Activated T-cell treated with anti-CD3 and anti-CD28 coated beads, Interleukin-2, amount 50 U/mL, for 24 hours (primary cell): Measurements from ENCODE around the gene DKK2.

Source experiments
- DNase-seq: peaks from one replicate; pipeline ENCODE4 v3.0.0-alpha.2; 2020
- H3K27ac Mint-ChIP-seq: 2 replicates; pipeline ENCODE4 v1.8.0; 2020; ENCODE audit warnings: mild to moderate bottlenecking, mixed read lengths
- H3K27me3 Mint-ChIP-seq: 2 replicates; pipeline ENCODE4 v1.8.0; 2020; ENCODE audit warnings: mixed read lengths
- H3K36me3 Mint-ChIP-seq: 2 replicates; pipeline ENCODE4 v1.8.0; 2020; ENCODE audit warnings: low read depth, mixed read lengths
- H3K4me1 Mint-ChIP-seq: 2 replicates; pipeline ENCODE4 v1.8.0; 2020; ENCODE audit warnings: low read depth, mixed read lengths
- H3K4me3 Mint-ChIP-seq: 2 replicates; pipeline ENCODE4 v1.8.0; 2020; ENCODE audit warnings: mild to moderate bottlenecking, moderate library complexity, mixed read lengths
- H3K9me3 Mint-ChIP-seq: 2 replicates; pipeline ENCODE4 v1.8.0; 2020; ENCODE audit warnings: mixed read lengths

DKK2 gene

DNA sequence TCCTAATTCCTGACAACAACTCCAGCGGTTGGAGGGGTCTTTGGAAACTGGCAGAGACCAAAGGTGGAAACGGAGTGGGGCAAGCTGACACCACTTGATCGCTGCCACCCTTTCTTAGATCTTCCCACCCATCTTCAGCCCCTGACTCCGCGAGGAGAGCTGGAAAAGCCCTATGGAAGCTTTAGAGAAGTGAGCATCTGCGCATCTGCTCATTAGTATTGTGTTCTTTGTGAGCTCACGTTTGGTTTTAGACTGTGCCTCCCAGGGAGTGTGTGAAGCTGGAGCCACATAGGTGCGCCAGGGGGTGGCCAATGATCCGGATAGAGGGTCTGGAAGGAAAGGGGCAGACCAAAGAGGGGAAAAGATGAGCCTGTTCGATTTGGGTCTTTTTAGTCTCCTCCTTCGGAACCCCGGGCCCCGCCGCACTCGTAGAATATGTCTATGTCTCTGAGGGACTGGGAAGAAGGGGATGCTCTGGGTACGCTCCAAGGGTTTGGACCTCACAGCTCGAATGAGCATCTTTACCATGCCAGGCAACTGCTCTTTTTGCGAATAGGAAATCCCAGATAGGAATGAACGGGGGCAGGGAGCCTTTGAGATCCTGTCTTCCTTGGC, 578 bp upstream of the DKK2 start:
- peaks cover 62% of the 10 kb centered on the region for H3K27me3 Mint-ChIP-seq
- H3K9me3 Mint-ChIP-seq, result no peaks in the 10 kb centered on the region
- peak overlapping the region; percentile 70 for H3K4me3 Mint-ChIP-seq
- peaks cover 26% of the 10 kb centered on the region for H3K4me1 Mint-ChIP-seq
- no peak overlapping the region for H3K27ac Mint-ChIP-seq
- peaks cover 2% of the 10 kb centered on the region for H3K36me3 Mint-ChIP-seq
- no peak for DNase-seq

DNA sequence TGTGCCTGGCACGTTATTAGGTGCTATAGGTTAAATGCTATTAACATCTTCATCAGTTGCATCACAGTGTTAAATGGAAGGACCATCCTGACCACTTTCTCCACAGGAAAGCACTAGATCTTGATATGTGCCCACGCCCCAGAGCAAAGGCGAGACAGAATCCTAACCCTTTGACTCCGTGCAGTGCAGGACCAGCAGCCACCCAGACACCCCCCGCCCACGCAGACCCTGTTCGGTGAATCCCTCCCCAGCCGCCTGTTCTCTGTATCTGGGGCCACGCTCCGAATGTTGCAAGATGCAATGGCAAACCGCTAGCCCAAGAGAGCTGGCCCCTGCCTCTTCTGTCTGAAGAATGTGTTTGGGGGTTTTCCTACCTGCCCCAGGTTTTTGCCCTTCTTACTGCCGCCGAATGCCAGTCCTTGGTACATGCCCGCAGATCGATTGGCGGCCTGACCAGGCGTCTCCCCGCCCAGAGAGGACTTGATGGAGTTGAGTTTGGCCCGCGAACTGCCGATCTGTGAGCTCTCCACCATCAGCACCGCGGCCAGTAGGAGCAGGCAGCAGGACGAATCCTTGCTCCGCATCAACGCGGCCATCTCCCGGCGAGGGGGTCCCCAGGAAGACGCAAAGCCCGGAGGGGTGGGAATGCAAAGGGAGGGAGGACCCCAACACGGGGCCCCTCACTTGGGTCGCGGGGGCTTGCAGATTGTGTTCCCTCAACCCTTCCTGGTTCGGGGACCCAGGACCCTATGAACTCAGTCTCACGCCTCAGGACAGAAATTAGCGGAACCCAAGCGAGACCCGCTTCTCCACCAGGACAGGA, 906 bp downstream of the DKK2 start:
- Mint-ChIP-seq H3K27ac (no peak overlapping the region), H3K4me1 (peaks cover 26% of the 10 kb centered on the region), H3K36me3 (peaks cover 2% of the 10 kb centered on the region), H3K4me3 (peak overlapping the region; percentile 70), H3K27me3 (peaks cover 65% of the 10 kb centered on the region), H3K9me3 (no peaks in the 10 kb centered on the region)
- DNase-seq, result peak; percentile 31

DNA sequence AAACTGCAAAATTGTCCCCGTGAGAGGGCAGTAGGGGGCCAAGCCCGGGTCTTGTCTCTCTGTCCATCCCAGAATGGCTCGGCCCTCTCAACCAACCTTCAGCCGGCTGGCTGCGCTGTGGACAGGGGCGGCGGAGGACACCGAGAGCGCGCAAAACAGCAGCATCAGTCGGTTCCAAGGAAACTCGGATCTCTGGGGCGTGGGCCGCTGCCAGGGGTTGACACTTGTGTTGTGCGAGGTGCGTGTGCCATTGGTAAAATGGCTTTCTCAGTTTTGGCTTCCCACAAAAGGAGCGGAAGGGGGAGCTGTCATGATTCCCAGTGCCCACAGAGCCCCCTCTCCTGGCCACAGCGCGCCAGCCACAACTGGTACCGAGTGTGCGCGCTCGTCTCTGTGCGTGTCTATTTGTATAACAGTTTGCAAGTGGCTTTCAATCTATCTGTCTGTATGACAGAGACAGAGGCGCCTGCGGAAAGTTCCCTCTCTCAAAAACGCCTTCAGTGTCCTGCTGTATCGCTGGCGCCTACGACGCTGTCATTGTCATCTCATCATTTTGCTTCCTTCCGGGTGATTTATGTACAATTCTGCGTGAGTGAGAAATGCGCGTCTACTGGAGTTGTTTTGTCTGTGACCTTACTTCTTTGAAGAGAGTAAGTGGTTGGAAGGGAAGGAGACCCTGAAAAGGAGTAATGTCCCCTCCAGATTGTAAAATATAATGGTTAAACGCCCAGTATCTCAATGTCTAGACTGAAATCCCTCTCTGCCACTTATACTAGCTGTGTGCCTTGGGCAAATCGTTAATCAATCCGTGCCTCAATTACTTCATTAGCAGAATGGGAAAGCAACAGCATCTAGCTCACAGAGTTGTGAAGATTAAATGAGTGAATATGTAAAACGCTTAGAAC, 1.8 kb downstream of the DKK2 start:
- DNase-seq, result no peak
- Mint-ChIP-seq H3K27me3 (peaks cover 64% of the 10 kb centered on the region), H3K4me1 (peaks cover 26% of the 10 kb centered on the region), H3K9me3 (no peaks in the 10 kb centered on the region), H3K27ac (no peak overlapping the region), H3K4me3 (peak overlapping the region; percentile 0), H3K36me3 (peaks cover 2% of the 10 kb centered on the region)

DNA sequence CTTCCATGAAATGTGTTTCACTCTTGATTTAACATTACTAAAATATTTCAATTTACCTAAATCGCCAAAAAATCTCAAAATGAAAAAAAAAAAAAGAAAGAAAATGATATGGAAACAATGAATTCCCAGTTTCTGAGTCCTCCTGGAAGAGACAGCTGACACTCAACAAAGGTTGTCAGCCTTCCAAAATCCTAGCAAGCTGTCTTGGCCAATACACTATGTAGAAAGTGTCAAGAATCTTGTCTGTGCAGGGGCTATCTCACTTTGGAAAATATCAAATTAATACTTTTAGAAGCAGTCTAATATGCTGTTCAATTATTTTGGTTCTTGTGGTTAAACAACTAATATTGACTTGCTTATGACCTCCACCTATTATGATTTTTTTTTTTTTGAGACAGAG, 8.7 kb downstream of the DKK2 start:
- Mint-ChIP-seq H3K4me3 (no peak overlapping the region), H3K27me3 (peaks cover 4% of the 10 kb centered on the region), H3K4me1 (no peaks in the 10 kb centered on the region), H3K36me3 (no peaks in the 10 kb centered on the region), H3K9me3 (no peaks in the 10 kb centered on the region), H3K27ac (no peak overlapping the region)
- no peak for DNase-seq

DNA sequence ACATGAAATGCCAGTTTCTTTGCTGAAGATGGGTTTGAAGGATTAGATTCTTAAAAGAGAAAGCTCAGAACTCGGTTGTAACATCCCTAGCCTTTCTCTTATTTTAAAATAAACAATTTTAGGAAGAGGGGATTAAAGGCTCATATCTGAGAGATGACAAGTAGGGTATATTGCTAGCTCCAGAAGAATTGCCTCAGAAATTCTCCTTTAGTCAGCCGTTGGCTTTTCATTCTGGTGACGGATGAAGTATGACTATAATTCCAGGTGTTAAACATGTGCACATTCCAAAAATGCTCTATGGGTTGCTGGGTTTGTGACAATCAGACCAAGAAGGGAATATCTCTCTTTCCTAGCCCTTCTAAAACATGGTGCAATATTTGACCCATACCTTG, 17.8 kb downstream of the DKK2 start:
- no peaks in the 10 kb centered on the region for H3K36me3 Mint-ChIP-seq
- H3K4me1 Mint-ChIP-seq, result no peaks in the 10 kb centered on the region
- H3K4me3 Mint-ChIP-seq, result no peak overlapping the region
- peaks cover 2% of the 10 kb centered on the region for H3K27me3 Mint-ChIP-seq
- H3K27ac Mint-ChIP-seq, result no peak overlapping the region
- DNase-seq, result no peak
- H3K9me3 Mint-ChIP-seq, result no peaks in the 10 kb centered on the region

DNA sequence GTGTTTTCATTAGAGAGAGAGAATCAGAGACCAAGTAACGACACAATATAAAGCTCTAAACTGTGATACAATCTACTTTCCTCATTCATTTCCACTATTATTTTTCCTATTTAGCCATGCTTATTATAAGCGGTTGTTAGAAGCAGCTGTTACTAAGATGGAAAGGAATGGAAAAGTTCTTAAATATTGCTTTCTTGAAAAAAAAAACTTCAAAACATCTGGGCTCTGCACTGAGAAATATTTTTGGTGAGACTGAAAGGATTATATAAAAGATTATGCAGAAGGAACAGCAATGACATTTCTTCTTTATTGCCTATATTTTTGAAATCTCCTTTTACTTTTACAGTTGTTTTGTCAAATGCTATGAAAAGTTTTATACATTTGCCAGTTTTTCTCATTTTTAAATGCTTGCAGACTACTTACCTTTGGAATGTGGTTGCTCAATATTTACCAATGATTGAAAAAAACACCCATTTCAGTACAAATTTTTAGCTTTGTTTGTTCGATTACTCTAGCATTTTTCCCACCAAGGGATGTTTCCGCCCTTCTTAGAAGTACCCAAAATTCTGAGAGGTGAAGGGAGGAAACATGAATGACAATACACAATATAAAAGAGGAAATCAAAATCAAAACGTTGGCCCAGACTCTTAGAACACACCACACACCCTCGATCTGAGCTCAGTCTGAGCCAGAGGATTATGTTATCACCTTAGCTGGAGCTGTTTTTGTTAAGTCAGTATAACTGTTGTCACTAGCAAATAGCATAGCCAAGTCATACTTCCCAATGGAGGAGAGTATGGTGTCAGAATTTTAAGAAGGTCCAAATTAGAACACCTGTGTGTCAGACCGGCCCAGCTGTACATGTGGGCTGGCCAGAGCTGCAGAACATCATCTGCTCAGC, 18.4 kb downstream of the DKK2 start:
- Mint-ChIP-seq H3K9me3 (no peaks in the 10 kb centered on the region), H3K27me3 (peaks cover 2% of the 10 kb centered on the region), H3K27ac (no peak overlapping the region), H3K4me3 (no peak overlapping the region), H3K4me1 (no peaks in the 10 kb centered on the region), H3K36me3 (no peaks in the 10 kb centered on the region)
- no peak for DNase-seq

DNA sequence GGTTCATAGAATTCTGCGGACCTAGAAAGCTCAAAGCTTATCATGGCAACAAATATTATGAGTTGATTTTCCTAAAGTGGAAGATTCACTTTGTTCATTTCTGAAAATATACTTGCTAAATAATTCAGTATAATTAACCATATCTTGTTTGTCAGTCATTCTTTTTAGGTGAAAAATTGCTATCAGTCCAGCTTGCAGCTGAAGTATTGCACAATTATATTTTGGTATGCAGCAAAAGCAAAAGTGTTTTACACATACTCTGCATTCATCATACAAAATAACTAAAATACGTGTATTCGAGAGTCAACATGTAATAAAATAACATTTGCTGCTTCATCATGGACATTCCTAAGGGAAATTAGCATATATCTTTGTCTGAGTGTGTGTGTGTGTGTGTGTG, 24.8 kb downstream of the DKK2 start:
- no peaks in the 10 kb centered on the region for H3K36me3 Mint-ChIP-seq
- no peak for DNase-seq

DNA sequence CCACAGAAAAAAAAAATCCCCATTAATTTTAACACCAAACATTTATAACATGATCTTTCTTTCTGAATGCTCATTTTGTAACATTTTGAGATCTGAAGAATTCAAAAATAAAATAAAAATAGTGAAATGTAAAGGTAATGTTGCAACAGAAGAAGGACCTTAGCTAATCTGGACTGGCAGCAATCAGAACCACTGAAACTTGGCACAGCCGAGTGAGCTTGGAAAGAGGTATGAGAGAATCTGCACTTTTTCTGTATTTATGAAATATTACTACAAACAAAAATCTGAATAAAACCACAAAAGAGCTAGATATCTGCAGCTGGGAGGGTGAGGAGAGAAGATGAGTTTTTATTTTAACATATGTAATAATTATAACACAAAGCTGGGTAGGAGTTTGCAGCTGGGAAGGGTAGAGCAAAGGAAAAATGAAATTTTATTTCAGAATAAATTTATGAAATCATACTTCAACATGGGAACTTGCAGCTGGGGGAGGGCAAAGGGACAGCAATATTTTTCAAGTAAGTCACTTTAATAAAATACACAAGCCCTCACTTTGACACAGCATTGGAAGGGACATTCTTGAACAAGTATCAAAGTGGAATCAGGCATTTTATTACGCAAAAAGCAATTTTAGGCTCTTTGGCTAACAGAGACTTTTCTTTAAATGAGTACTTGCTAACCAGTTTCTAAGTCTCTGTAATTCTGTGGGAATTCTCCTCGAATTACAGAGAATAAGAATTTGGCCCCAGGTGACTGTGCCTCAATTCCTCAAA, 26.7 kb downstream of the DKK2 start:
- Mint-ChIP-seq H3K9me3 (peaks cover 2% of the 10 kb centered on the region), H3K4me1 (no peaks in the 10 kb centered on the region), H3K36me3 (no peaks in the 10 kb centered on the region), H3K27ac (no peak overlapping the region), H3K4me3 (no peak overlapping the region), H3K27me3 (no peaks in the 10 kb centered on the region)
- DNase-seq, result no peak

More for the DNA sequence above, 24.8 kb downstream of the DKK2 start:
- Mint-ChIP-seq H3K27me3 (no peaks in the 10 kb centered on the region), H3K9me3 (no peaks in the 10 kb centered on the region), H3K4me3 (no peak overlapping the region), H3K4me1 (no peaks in the 10 kb centered on the region), H3K27ac (no peak overlapping the region)

DNA sequence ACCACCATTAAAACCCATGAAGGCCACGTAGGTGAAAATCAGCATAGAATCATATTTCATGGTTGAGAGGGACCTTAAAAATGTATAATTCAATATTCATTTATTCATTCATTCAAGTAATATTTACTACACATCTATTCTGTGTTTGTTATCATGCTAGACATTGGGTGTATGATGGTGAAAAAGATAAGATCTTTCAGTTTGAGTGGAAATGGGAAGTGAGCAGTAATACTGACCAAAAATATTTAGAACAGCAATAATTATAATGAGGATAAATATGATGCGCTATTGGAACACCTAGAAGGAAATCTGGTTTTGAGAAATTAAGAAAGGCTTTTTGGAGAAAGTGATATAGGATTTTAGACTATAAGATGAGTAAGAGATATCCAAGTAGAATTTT, 28.0 kb downstream of the DKK2 start:
- Mint-ChIP-seq H3K4me1 (no peaks in the 10 kb centered on the region), H3K4me3 (no peak overlapping the region), H3K9me3 (peaks cover 2% of the 10 kb centered on the region), H3K27ac (no peak overlapping the region), H3K36me3 (no peaks in the 10 kb centered on the region), H3K27me3 (no peaks in the 10 kb centered on the region)
- no peak for DNase-seq

DNA sequence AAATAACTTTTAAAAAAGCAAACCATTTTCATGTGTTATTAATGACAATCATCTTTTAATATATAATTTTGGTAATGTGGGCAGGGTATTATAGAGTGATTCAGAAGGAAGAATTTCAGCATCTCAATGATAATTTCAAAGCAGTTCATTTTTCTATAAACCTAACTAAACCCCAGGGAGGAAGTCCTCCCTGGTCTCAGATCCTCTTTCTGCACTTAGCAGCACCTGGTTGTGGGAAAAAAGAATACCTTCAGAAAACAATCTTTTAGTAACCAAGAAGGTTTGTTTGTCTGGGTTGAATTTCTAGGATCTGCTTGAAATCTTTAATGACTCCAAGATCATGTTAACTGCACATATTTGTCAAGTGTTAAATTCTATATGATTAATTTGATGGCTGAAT, 29.9 kb downstream of the DKK2 start:
- Mint-ChIP-seq H3K9me3 (peaks cover 2% of the 10 kb centered on the region), H3K27me3 (no peaks in the 10 kb centered on the region), H3K27ac (no peak overlapping the region), H3K36me3 (no peaks in the 10 kb centered on the region), H3K4me1 (no peaks in the 10 kb centered on the region), H3K4me3 (no peak overlapping the region)
- DNase-seq, result no peak

DNA sequence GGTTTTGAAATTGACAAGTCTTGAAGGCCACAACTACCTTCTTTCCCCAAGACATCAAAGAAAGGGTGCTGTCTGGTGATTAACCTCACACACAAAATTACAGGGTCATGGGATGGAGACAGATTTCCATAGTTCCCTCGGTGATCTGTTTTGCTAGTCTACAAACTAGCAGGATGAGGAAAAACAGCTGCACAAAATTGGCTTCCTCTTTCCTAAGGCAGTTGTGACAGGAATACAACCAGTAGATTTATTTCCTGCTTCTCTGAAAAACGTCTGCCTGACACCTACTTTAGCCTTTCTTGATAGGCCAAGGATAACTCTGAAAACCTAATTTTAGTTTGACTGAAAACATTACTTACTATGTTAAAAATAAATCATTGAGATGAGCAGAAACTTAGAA, 39.6 kb downstream of the DKK2 start:
- DNase-seq, result no peak
- Mint-ChIP-seq H3K27ac (no peak overlapping the region), H3K4me3 (no peak overlapping the region), H3K27me3 (no peaks in the 10 kb centered on the region), H3K36me3 (no peaks in the 10 kb centered on the region), H3K9me3 (no peaks in the 10 kb centered on the region), H3K4me1 (no peaks in the 10 kb centered on the region)

DNA sequence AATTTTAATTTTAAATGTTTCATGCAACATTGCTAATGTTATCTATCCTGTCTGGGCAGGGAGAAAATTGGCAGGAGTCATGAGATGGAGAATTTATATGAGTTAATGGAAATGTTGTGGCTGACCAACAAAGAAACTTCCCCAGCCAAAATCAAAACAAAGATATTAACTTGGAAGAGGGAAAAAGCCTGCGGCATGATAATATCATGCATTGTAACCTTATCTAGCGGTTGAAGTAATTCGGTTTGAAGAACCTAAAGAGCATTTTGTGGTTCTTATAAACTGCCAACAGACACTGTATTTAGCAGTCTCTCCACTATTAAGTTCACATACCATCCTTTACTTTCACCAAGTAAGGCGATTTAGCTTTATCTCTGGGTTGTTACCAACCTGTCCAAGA, 42.3 kb downstream of the DKK2 start:
- no peak for DNase-seq
- Mint-ChIP-seq H3K36me3 (no peaks in the 10 kb centered on the region), H3K9me3 (no peaks in the 10 kb centered on the region), H3K4me1 (no peaks in the 10 kb centered on the region), H3K27me3 (no peaks in the 10 kb centered on the region), H3K4me3 (no peak overlapping the region), H3K27ac (no peak overlapping the region)

DNA sequence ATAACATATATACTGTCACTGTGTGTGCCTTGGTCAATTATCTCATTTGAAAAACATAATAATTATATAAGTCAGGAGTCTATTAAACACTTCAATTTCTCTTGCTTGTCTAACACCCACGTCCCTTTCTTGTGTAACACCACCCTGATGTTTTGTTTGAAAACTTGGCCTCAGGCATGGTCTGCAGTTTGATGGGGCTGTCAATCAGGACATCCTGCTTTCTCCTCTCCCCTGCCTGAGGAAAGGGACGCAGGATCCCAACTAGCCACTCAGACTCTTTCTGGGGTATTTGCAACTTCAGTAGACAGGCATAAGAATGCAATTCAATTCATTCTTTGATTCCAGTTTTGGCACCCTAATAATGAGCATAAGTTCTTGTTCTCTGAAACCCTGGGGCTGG, 48.8 kb downstream of the DKK2 start:
- H3K4me1 Mint-ChIP-seq, result no peaks in the 10 kb centered on the region
- H3K4me3 Mint-ChIP-seq, result no peak overlapping the region
- no peaks in the 10 kb centered on the region for H3K36me3 Mint-ChIP-seq

More for the DNA sequence above, 48.8 kb downstream of the DKK2 start:
- Mint-ChIP-seq H3K27me3 (no peaks in the 10 kb centered on the region), H3K9me3 (no peaks in the 10 kb centered on the region), H3K27ac (no peak overlapping the region)
- DNase-seq, result no peak
